Measurements from ENCODE around the gene BCOR.

- TF ChIP-seq CTCF (IDR thresholded peaks at IDR 0.05) (no peak), POLR2A (IDR thresholded peaks at IDR 0.05; ENCODE audit: low read depth) (no peak), POLR2AphosphoS5 (IDR thresholded peaks at IDR 0.05) (no peak)
Observed at GRCh38 chrX:40088299-40088625, 9.5 kb downstream of the BCOR start.

Data from esophagus muscularis mucosa (tissue), 3 donors.